HepG2 (cell line): ENCODE data around the gene CPEB2. TPM values are rescaled to one million over a fixed set of nuclear protein-coding genes. Genes with fewer than 3 reads are reported as not detected.

Source experiments
- ATAC-seq: fragments of 200-7000 bp; cut with Tn5 transposase; 3 replicates; pipeline ENCODE4 v1.9.1; 2020; ENCODE audit warnings: mild to moderate bottlenecking, moderate library complexity
- BruUV-seq: library from RNA; stranded (reverse); fragments of 400-500 nt; replicated peaks from 2 replicates; lab custom pipeline; 2021; lab: Mats Ljungman, UMichigan
- CTCF ChIA-PET: fragments of 300-600 bp; formaldehyde crosslinking; extraction: SDS; loops from one replicate; lab custom pipeline; 2021; ENCODE audit warnings: low total read pairs, inconsistent platforms, low intra/inter-chr PET ratio; lab: Yijun Ruan, JAX
- POLR2A ChIA-PET: fragments of 350-600 bp; sonication (Branson Sonifier 250); formaldehyde crosslinking; loops from one replicate; lab custom pipeline; 2020; ENCODE audit warnings: antibody characterized with exemption, inconsistent platforms; lab: Yijun Ruan, JAX
- DNase-seq: peaks from one replicate; pipeline ENCODE4 v3.0.0-alpha.2; 2015; ENCODE audit warnings: low spot score
- FAIRE-seq: peaks from 3 replicates; lab custom pipeline; 2011; peaks lifted over from hg19 to GRCh38; lab: Jason Lieb, UNC
- H2AFZ ChIP-seq: one replicate; pipeline ENCODE4 v1.6.1; 2011; ENCODE audit warnings: low read length, inconsistent platforms
- H3K27ac ChIP-seq: fragments of 300-600 bp; 3 replicates; pipeline ENCODE4 v1.8.0; 2011; ENCODE audit warnings: mixed run types, mild to moderate bottlenecking, mixed read lengths, low read length, inconsistent platforms; ENCODE audit not compliant: insufficient read depth; ENCODE audit errors: extremely low read length
- H3K27me3 ChIP-seq, 2 experiments: fragments of 200-600 bp in 1 of 2; 2 replicates in 1 of 2; 3 replicates in 1 of 2; pipeline versions ENCODE4 v1.6.0 to v1.8.0; 2011; ENCODE audit warnings: low read length in 2 of 2, mild to moderate bottlenecking in 2 of 2, moderate library complexity in 2 of 2, inconsistent platforms in 1 of 2; ENCODE audit not compliant: insufficient read depth in 2 of 2, control insufficient read depth in 1 of 2
- H3K36me3 ChIP-seq, 2 experiments: fragments of 200-600 bp in 1 of 2; replicated peaks in 1 of 2; 2 replicates in 1 of 2; 3 replicates in 1 of 2; pipeline versions ENCODE4 v1.5.1 to v1.8.0; 2011; ENCODE audit warnings: low read length in 2 of 2, inconsistent platforms in 1 of 2; ENCODE audit not compliant: insufficient read depth in 2 of 2, control insufficient read depth in 1 of 2
- H3K4me1 ChIP-seq: 2 replicates; pipeline ENCODE4 v1.5.1; 2012; ENCODE audit warnings: low read length, inconsistent platforms; ENCODE audit not compliant: insufficient read depth
- H3K4me2 ChIP-seq: 2 replicates; pipeline ENCODE4 v1.6.0; 2011; ENCODE audit warnings: low read depth, low read length, inconsistent platforms
- H3K4me3 ChIP-seq, 3 experiments: fragments of 200-600 bp in 1 of 3; sonication (generic), shearing (Covaris generic) in 1 of 3; replicated peaks in 1 of 3; 2 replicates each; pipeline ENCODE4 v1.5.1; 2011 to 2016; ENCODE audit warnings: low read length in 3 of 3, inconsistent platforms in 2 of 3, low read depth in 2 of 3, mild to moderate bottlenecking in 2 of 3, control low read depth in 1 of 3, mixed read lengths in 1 of 3; ENCODE audit not compliant: insufficient read depth in 1 of 3
- H3K79me2 ChIP-seq: one replicate; pipeline ENCODE4 v1.6.1; 2011; ENCODE audit warnings: low read length, inconsistent platforms; ENCODE audit not compliant: insufficient read depth
- H3K9ac ChIP-seq: 2 replicates; pipeline ENCODE4 v1.6.0; 2011; ENCODE audit warnings: mild to moderate bottlenecking, low read depth, low read length, inconsistent platforms; ENCODE audit not compliant: insufficient read depth
- H3K9me3 ChIP-seq: 2 replicates; pipeline ENCODE4 v1.5.1; 2012; ENCODE audit warnings: mild to moderate bottlenecking, low read length
- H4K20me1 ChIP-seq: 2 replicates; pipeline ENCODE4 v1.6.0; 2011; ENCODE audit warnings: inconsistent platforms, mild to moderate bottlenecking, low read length, moderate library complexity; ENCODE audit not compliant: insufficient read depth
- KDM1A ChIP-seq: IDR thresholded peaks from 2 replicates; pipeline ENCODE4 v1.6.1; 2016; ENCODE audit warnings: missing compliant biosample characterization
- KLF16 ChIP-seq, 2 experiments: sonication (generic) in 1 of 2; formaldehyde crosslinking in 1 of 2; IDR thresholded peaks; 2 replicates each; pipeline versions ENCODE4 v1.6.1 to v1.8.0; 2016 to 2023; ENCODE audit warnings: missing genetic modification reagents in 2 of 2, missing compliant biosample characterization in 1 of 2
- MAFG ChIP-seq: sonication (generic); formaldehyde crosslinking; IDR thresholded peaks from 2 replicates; pipeline ENCODE4 v1.5.1; 2020; ENCODE audit warnings: mild to moderate bottlenecking, missing genetic modification reagents
- MAFK ChIP-seq, 2 experiments: IDR thresholded peaks in 1 of 2; conservative IDR thresholded peaks in 1 of 2; 2 replicates each; pipeline ENCODE4 v1.6.1; 2011; ENCODE audit warnings: improper control_type of control experiment in 2 of 2, low read length in 2 of 2
- NAIF1 ChIP-seq: sonication (generic); formaldehyde crosslinking; IDR thresholded peaks from 2 replicates; pipeline ENCODE4 v1.5.0; 2020; ENCODE audit warnings: mild to moderate bottlenecking, missing genetic modification reagents, borderline replicate concordance
- RNF2 ChIP-seq: fragments of 450-650 bp; conservative IDR thresholded peaks from 2 replicates; pipeline ENCODE4 v1.6.1; 2016; ENCODE audit warnings: low read depth
- ZNF30 ChIP-seq: sonication (generic); formaldehyde crosslinking; IDR thresholded peaks from 2 replicates; pipeline ENCODE4 v1.5.0; 2020; ENCODE audit warnings: mild to moderate bottlenecking, missing genetic modification reagents
- WGBS: methylation state at CpG from one replicate; pipeline ENCODE4 v1.1.6; 2017; ENCODE audit warnings: low lambda C conversion rate; 5-methylcytosine and 5-hydroxymethylcytosine counted together
- in situ Hi-C: cut with HindIII; loops from 2 replicates; pipeline ENCODE4 v1.10.0; 2017; ENCODE audit warnings: low pct_unique_long_range_greater_than_20kb; ENCODE audit not compliant: extremely low pct_ligation_motif_present
- intact Hi-C: fragments of 100-400 bp; cut with micrococcal nuclease; formaldehyde crosslinking; loops from one replicate; pipeline ENCODE4 v1.10.0; 2022; ENCODE audit not compliant: unreplicated experiment
- polyA plus RNA-seq, 8 experiments: library from polyadenylated mRNA; depleted of rRNA in 3 of 8; stranded (reverse) in 7 of 8; unstranded in 1 of 8; fragments of >200 nt; fragmentation: Illumina TruSeq in 4 of 8; extraction: Trizol in 4 of 8; gene quantifications; 2 replicates each; pipeline versions ENCODE4 v1.2.1 to v1.2.3, GENCODE V29; 2011 to 2016; ENCODE audit warnings: low read depth in 4 of 8, missing spikeins in 1 of 8, mixed read lengths in 1 of 8; ENCODE audit not compliant: insufficient read depth in 1 of 8
- total RNA-seq, 5 experiments: library from RNA; depleted of rRNA; stranded (reverse); fragments of >200 nt; fragmentation: Illumina TruSeq; extraction: Trizol; gene quantifications; 2 replicates each; pipeline ENCODE4 v1.2.3, GENCODE V29; 2016; ENCODE audit warnings: low read depth in 1 of 5
- TF ChIP-seq, protein P1 (sequence below): sonication (generic); formaldehyde crosslinking; IDR thresholded peaks from 2 replicates; pipeline ENCODE4 v1.8.0; 2022; ENCODE audit warnings: mild to moderate bottlenecking, missing genetic modification reagents; ENCODE audit not compliant: insufficient replicate concordance
- TF ChIP-seq, protein P2 (sequence below): sonication (generic); formaldehyde crosslinking; IDR thresholded peaks from 2 replicates; pipeline ENCODE4 v1.4.0; 2020; ENCODE audit warnings: missing genetic modification reagents, low read depth, mild to moderate bottlenecking, borderline replicate concordance
- TF ChIP-seq, protein P3 (sequence below): sonication (generic); formaldehyde crosslinking; IDR thresholded peaks from 2 replicates; pipeline ENCODE4 v1.4.0; 2020; ENCODE audit warnings: missing genetic modification reagents
- TF ChIP-seq, protein P4 (sequence below): sonication (generic); formaldehyde crosslinking; IDR thresholded peaks from 2 replicates; pipeline ENCODE4 v1.8.0; 2022; ENCODE audit warnings: missing genetic modification reagents, mild to moderate bottlenecking, inconsistent platforms, borderline replicate concordance

Gene CPEB2
- total and polyA plus RNA-seq, 2 of the 13 experiments (the other 11 are each of a cell fraction or from before 2014, with no cell fraction given), result 2.0 to 2.5 TPM

DNA sequence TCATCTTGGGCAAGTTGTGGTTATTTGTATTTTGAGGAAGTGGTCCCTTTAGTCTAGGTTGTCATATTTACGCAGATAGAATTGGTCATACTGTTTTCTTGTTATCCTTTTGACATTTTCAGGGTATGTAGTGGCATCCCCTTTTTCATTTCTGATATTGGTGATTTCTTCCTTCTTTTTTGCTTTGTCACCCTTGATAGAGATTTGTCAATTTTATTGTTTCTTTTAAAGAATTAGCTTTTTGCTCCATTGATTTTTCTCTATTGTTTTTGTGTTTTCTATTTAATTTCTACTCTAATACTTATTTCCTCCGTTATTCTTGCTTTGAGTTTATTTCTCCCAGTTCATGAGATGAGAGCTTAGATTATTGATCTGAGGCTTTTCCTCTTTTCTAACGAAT, 87.7 kb downstream of the CPEB2 start:
- ATAC-seq (no peak), FAIRE-seq (no peak), DNase-seq (no peak)
- 65% methylated on average over 3 of the region's 3 CpGs for WGBS
- H3K4me1 ChIP-seq, result no peaks in the 10 kb centered on the region
- H3K79me2 ChIP-seq, result no peaks in the 10 kb centered on the region
- in situ Hi-C loops, result no loop called here
- intact Hi-C loops, result no loop called here
- no peak for TF ChIP-seq KLF16 (CRISPR knock-in tag; IDR thresholded peaks at IDR 0.05)
- H3K9ac ChIP-seq, result no peak overlapping the region
- H2AFZ ChIP-seq, result no peak overlapping the region
- H3K4me3 ChIP-seq, result no peak overlapping the region
- H3K27me3 ChIP-seq, result no peaks in the 10 kb centered on the region
- no peak overlapping the region for H3K27ac ChIP-seq
- peaks cover 6% of the 10 kb centered on the region; the same call in 1 of the 2 replicates for H3K9me3 ChIP-seq
- H3K36me3 ChIP-seq, result no peaks in the 10 kb centered on the region
- H4K20me1 ChIP-seq, result no peaks in the 10 kb centered on the region
- BruUV-seq, result no TSS peak
- no peak overlapping the region for H3K4me2 ChIP-seq
- CTCF ChIA-PET, result no interaction called here
- POLR2A ChIA-PET, result no interaction called here

DNA sequence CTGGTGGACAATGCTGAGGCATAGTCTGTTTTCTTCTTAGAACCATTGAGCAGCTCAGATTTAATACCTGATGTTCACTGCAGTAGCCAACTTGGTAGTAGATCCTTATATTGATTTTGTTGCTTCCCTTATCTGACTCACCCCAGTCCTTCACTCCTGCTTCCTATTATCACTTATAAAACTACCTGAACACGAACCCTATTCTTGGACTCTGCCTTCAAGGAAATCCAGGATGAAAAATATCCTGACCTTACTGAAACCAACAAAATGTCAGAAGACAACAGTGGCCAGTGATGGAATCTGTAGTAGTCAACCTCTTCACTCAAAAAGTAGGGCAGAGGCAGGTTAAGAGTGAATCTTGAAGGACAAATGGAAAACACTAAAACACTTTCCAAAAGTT, 98.1 kb downstream of the CPEB2 start:
- no peak for ATAC-seq
- 0% methylated on average over 1 of the region's 1 CpG for WGBS
- H2AFZ ChIP-seq, result no peak overlapping the region
- no peak for FAIRE-seq
- no peak overlapping the region for H3K4me3 ChIP-seq
- intact Hi-C loops, result no loop called here
- no peaks in the 10 kb centered on the region for H4K20me1 ChIP-seq
- H3K9me3 ChIP-seq, result peaks cover 4% of the 10 kb centered on the region; the same call in 1 of the 2 replicates
- H3K36me3 ChIP-seq, result no peaks in the 10 kb centered on the region
- no peak for DNase-seq
- no peaks in the 10 kb centered on the region for H3K27me3 ChIP-seq
- in situ Hi-C loops, result no loop called here
- H3K79me2 ChIP-seq, result no peaks in the 10 kb centered on the region
- H3K27ac ChIP-seq, result no peak overlapping the region
- BruUV-seq, result no TSS peak
- ChIA-PET POLR2A (no interaction called here), CTCF (no interaction called here)
- no peak overlapping the region for H3K9ac ChIP-seq
- H3K4me1 ChIP-seq, result no peaks in the 10 kb centered on the region
- H3K4me2 ChIP-seq, result no peak overlapping the region
- TF ChIP-seq ZNF30 (CRISPR knock-in tag), result no peak
- no peak for TF ChIP-seq RNF2
- TF ChIP-seq, protein P1, sequence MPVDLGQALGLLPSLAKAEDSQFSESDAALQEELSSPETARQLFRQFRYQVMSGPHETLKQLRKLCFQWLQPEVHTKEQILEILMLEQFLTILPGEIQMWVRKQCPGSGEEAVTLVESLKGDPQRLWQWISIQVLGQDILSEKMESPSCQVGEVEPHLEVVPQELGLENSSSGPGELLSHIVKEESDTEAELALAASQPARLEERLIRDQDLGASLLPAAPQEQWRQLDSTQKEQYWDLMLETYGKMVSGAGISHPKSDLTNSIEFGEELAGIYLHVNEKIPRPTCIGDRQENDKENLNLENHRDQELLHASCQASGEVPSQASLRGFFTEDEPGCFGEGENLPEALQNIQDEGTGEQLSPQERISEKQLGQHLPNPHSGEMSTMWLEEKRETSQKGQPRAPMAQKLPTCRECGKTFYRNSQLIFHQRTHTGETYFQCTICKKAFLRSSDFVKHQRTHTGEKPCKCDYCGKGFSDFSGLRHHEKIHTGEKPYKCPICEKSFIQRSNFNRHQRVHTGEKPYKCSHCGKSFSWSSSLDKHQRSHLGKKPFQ (CRISPR knock-in tag), result no peak
- TF ChIP-seq, protein P2, sequence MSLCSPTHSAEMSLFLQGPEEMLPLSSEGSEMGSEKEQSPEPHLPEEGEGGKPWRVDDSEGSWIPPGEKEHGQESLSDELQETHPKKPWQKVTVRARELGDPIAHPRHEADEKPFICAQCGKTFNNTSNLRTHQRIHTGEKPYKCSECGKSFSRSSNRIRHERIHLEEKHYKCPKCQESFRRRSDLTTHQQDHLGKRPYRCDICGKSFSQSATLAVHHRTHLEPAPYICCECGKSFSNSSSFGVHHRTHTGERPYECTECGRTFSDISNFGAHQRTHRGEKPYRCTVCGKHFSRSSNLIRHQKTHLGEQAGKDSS (CRISPR knock-in tag), result no peak
- TF ChIP-seq MAFK (conservative IDR thresholded peaks at IDR 0.05 in 1 of 2, IDR thresholded peaks at IDR 0.05 in 1 of 2; ENCODE audit: low read length in 2 of 2), result no peak
- no peak for TF ChIP-seq MAFG
- no peak for TF ChIP-seq KDM1A (CRISPR knock-in tag)
- TF ChIP-seq, protein P3, sequence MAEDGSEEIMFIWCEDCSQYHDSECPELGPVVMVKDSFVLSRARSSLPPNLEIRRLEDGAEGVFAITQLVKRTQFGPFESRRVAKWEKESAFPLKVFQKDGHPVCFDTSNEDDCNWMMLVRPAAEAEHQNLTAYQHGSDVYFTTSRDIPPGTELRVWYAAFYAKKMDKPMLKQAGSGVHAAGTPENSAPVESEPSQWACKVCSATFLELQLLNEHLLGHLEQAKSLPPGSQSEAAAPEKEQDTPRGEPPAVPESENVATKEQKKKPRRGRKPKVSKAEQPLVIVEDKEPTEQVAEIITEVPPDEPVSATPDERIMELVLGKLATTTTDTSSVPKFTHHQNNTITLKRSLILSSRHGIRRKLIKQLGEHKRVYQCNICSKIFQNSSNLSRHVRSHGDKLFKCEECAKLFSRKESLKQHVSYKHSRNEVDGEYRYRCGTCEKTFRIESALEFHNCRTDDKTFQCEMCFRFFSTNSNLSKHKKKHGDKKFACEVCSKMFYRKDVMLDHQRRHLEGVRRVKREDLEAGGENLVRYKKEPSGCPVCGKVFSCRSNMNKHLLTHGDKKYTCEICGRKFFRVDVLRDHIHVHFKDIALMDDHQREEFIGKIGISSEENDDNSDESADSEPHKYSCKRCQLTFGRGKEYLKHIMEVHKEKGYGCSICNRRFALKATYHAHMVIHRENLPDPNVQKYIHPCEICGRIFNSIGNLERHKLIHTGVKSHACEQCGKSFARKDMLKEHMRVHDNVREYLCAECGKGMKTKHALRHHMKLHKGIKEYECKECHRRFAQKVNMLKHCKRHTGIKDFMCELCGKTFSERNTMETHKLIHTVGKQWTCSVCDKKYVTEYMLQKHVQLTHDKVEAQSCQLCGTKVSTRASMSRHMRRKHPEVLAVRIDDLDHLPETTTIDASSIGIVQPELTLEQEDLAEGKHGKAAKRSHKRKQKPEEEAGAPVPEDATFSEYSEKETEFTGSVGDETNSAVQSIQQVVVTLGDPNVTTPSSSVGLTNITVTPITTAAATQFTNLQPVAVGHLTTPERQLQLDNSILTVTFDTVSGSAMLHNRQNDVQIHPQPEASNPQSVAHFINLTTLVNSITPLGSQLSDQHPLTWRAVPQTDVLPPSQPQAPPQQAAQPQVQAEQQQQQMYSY (CRISPR knock-in tag), result no peak
- no peak for TF ChIP-seq NAIF1
- TF ChIP-seq, protein P4, sequence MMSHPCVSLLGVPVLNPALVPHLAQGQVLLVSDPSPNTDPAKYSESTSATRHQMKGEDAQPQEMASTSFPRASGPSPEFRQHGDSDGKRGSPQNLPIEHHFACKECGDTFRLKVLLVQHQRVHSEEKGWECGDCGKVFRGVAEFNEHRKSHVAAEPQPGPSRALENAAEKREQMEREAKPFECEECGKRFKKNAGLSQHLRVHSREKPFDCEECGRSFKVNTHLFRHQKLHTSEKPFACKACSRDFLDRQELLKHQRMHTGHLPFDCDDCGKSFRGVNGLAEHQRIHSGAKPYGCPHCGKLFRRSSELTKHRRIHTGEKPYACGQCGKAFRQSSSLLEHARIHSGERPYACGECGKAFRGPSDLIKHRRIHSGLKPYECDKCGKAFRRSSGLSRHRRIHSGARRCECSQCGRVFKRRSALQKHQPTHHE (CRISPR knock-in tag), result no peak
